Hepatocyte (in vitro differentiated cells): Measurements from ENCODE around the gene AGAP1. TPM values are rescaled to one million over a fixed set of nuclear protein-coding genes. Genes with fewer than 3 reads are reported as not detected.

Experiments used
- DNase-seq: peaks from one replicate; pipeline ENCODE4 v3.0.0-alpha.2; 2016; ENCODE audit warnings: low spot score
- H2AFZ ChIP-seq: fragments of 200-600 bp; sonication (generic); 2 replicates; pipeline ENCODE4 v1.6.0; 2016; ENCODE audit warnings: antibody characterized with exemption, mild to moderate bottlenecking
- H3K27ac ChIP-seq: fragments of 200-600 bp; sonication (generic); 2 replicates; pipeline ENCODE4 v1.5.1; 2016; ENCODE audit warnings: mild to moderate bottlenecking
- H3K27me3 ChIP-seq: fragments of 200-600 bp; sonication (generic); 2 replicates; pipeline ENCODE4 v1.6.1; 2016
- H3K36me3 ChIP-seq: fragments of 200-600 bp; sonication (generic); replicated peaks from 2 replicates; pipeline ENCODE4 v1.5.1; 2016; ENCODE audit warnings: low read depth; ENCODE audit not compliant: insufficient read depth
- H3K4me1 ChIP-seq: fragments of 200-600 bp; sonication (generic); 2 replicates; pipeline ENCODE4 v1.5.1; 2016; ENCODE audit warnings: mild to moderate bottlenecking, moderate library complexity; ENCODE audit not compliant: insufficient read depth
- H3K4me2 ChIP-seq: fragments of 200-600 bp; sonication (generic); 2 replicates; pipeline ENCODE4 v1.6.0; 2016
- H3K4me3 ChIP-seq: fragments of 200-600 bp; sonication (generic); 2 replicates; pipeline ENCODE4 v1.5.1; 2016; ENCODE audit warnings: mild to moderate bottlenecking
- H3K79me2 ChIP-seq: fragments of 200-600 bp; sonication (generic); 2 replicates; pipeline ENCODE4 v1.6.0; 2017; ENCODE audit warnings: mild to moderate bottlenecking
- H3K9me2 ChIP-seq: fragments of 200-600 bp; sonication (generic); replicated peaks from 2 replicates; pipeline ENCODE4 v1.6.0; 2017; ENCODE audit warnings: mild to moderate bottlenecking; ENCODE audit not compliant: insufficient read depth
- H3K9me3 ChIP-seq: fragments of 200-600 bp; sonication (generic); 2 replicates; pipeline ENCODE4 v1.5.1; 2016; ENCODE audit warnings: low read depth, mild to moderate bottlenecking
- H4K20me1 ChIP-seq: fragments of 200-600 bp; sonication (generic); 2 replicates; pipeline ENCODE4 v1.6.0; 2016; ENCODE audit warnings: mild to moderate bottlenecking; ENCODE audit not compliant: insufficient read depth, poor library complexity, severe bottlenecking
- EZH2 ChIP-seq: fragments of 200-600 bp; sonication (generic); IDR thresholded peaks from 2 replicates; pipeline ENCODE4 v1.6.1; 2016; ENCODE audit warnings: antibody characterized with exemption, mild to moderate bottlenecking, borderline replicate concordance
- EZH2phosphoT487 ChIP-seq: fragments of 200-600 bp; sonication (generic); IDR thresholded peaks from one replicate; pipeline ENCODE4 v1.6.1; 2018; ENCODE audit warnings: antibody characterized with exemption, mild to moderate bottlenecking, low read depth, moderate library complexity; ENCODE audit not compliant: unreplicated experiment, severe bottlenecking
- WGBS: methylation state at CpG from one replicate; pipeline ENCODE4 v1.1.6; 2016; ENCODE audit warnings: low lambda C conversion rate; ENCODE audit errors: missing lambda C conversion rate; 5-methylcytosine and 5-hydroxymethylcytosine counted together
- polyA plus RNA-seq: library from polyadenylated mRNA; unstranded; fragments of >200 nt; fragmentation: Nextera tagmentation; extraction: Ambion mirVana; gene quantifications from 2 replicates; pipeline ENCODE4 v1.2.1, GENCODE V29; 2016
- total RNA-seq: library from RNA; depleted of rRNA; stranded (reverse); fragments of >200 nt; gene quantifications from 2 replicates; pipeline ENCODE4 v1.2.3, GENCODE V29; 2014
- TF ChIP-seq, protein P1 (sequence below): fragments of 200-600 bp; sonication (generic); IDR thresholded peaks from 2 replicates; pipeline ENCODE4 v1.5.1; 2016; ENCODE audit warnings: antibody characterized with exemption, mild to moderate bottlenecking; ENCODE audit not compliant: poor library complexity

Gene AGAP1
- total and polyA plus RNA-seq, 2 experiments from 2014 or later: 12.1 to 20.0 TPM

DNA sequence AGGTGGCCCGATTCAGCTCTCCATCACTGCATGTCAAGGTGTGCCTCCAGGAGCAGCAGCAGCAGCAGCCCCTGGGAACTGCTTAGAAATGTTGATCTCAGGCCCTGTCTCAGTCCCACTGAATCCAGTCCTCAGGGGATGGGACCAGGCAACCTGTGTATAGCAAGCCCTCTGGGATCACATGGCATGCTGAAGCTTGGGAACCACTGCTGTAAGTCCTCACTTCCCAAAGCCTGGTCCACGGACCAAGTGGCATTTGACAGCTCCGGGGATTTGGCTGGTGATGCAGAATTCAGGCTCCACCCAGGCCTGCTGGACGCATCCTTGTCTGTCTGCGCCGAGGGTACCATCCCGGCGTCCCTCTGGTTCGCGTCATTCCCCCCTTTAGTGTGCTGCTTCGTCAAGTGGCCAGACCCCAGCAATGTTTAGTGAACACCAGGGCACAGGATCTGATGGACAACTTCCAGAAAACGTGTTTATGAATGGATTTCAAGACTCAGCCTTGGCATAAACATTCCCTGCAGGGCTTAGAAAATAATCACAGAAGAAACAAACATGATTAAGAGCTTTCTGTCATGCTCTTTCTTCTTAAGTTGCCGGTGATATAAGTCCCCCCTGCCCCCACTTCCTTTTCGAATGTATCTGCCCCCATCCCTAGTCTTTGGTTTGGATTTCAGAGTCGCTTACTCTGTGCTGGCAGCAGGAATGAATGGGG lies 440.4 kb downstream of the AGAP1 start:
- Histone ChIP-seq H2AFZ (no peak overlapping the region), H3K9me3 (no peaks in the 10 kb centered on the region), H3K4me2 (peak overlapping the region; percentile 36), H3K79me2 (no peaks in the 10 kb centered on the region), H3K4me3 (no peak overlapping the region), H3K36me3 (no peaks in the 10 kb centered on the region), H3K4me1 (peaks cover 4% of the 10 kb centered on the region), H3K9me2 (no peaks in the 10 kb centered on the region), H4K20me1 (no peaks in the 10 kb centered on the region), H3K27ac (no peak overlapping the region), H3K27me3 (no peaks in the 10 kb centered on the region)
- DNase-seq: no peak
- WGBS: 70% methylated on average over 15 of the region's 15 CpGs
- TF ChIP-seq EZH2: no peak
- TF ChIP-seq, protein P1, sequence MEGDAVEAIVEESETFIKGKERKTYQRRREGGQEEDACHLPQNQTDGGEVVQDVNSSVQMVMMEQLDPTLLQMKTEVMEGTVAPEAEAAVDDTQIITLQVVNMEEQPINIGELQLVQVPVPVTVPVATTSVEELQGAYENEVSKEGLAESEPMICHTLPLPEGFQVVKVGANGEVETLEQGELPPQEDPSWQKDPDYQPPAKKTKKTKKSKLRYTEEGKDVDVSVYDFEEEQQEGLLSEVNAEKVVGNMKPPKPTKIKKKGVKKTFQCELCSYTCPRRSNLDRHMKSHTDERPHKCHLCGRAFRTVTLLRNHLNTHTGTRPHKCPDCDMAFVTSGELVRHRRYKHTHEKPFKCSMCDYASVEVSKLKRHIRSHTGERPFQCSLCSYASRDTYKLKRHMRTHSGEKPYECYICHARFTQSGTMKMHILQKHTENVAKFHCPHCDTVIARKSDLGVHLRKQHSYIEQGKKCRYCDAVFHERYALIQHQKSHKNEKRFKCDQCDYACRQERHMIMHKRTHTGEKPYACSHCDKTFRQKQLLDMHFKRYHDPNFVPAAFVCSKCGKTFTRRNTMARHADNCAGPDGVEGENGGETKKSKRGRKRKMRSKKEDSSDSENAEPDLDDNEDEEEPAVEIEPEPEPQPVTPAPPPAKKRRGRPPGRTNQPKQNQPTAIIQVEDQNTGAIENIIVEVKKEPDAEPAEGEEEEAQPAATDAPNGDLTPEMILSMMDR: no peak
- no peak for TF ChIP-seq EZH2phosphoT487

DNA sequence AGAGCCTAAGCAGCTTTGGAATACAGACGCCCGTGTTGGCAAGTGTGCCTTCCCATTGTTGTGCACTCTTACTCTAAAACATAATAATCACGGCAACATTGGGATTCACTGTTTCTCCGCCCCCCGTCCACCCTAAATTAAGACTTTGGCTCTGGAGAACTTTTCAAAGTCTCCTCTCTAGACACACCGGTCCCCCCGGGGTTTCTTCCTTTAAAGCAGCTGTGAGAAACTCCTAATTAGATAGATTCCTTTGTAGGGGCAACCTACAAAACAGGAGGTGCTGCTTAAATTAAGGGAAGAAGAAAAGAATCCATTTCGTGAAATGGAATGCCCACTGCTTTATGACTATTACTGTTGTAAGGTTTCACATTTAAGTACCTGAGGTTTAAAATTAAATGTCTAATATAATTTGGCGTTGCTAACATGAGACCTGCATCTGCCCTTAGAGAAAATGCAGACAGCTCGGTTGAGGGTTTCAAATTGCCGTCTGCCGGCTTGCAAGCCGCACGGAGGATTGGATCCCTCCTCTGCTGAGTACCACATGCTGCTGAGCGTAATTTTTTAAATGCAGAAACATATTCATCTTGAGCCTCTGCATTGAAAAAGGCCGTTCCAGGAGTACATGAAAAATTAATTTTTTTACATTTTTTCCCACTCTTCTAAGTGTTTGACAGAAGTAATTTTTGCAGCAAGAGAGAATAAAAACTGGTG lies 441.1 kb downstream of the AGAP1 start:
- no peaks in the 10 kb centered on the region for H3K79me2 ChIP-seq
- H3K27ac ChIP-seq: no peak overlapping the region
- H3K4me1 ChIP-seq: peaks cover 4% of the 10 kb centered on the region
- H3K27me3 ChIP-seq: no peaks in the 10 kb centered on the region
- no peaks in the 10 kb centered on the region for H3K9me3 ChIP-seq
- WGBS: 67% methylated on average over 16 of the region's 16 CpGs
- no peaks in the 10 kb centered on the region for H3K36me3 ChIP-seq
- no peak for DNase-seq
- H3K4me2 ChIP-seq: peak overlapping the region; percentile 36
- H3K4me3 ChIP-seq: no peak overlapping the region
- H2AFZ ChIP-seq: no peak overlapping the region
- no peaks in the 10 kb centered on the region for H3K9me2 ChIP-seq
- H4K20me1 ChIP-seq: no peaks in the 10 kb centered on the region
- TF ChIP-seq EZH2 (no peak), EZH2phosphoT487 (no peak)
- TF ChIP-seq, protein P1: no peak

DNA sequence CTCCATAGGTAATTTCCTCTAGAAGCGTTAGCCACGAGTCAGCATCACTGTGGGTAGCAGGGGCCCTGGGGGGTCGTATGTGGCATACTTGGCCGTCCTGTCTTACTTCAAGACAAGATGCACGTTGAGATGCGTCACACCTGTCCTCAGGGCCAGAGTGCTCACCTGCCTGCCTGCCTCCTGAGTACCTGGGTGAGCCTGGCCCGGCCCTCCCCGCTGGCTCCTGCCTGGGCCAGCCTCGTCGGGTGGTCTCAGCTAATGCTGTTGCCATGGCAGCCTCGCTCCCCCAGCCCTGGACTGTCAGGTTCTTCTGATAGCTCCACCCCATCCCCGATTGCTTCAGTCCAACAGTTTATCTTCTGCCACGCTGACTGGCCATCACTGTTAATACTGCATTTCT lies 441.9 kb downstream of the AGAP1 start:
- no peak for DNase-seq
- H3K36me3 ChIP-seq: no peaks in the 10 kb centered on the region
- WGBS: 91% methylated on average over 13 of the region's 13 CpGs
- no peaks in the 10 kb centered on the region for H3K27me3 ChIP-seq
- H2AFZ ChIP-seq: no peak overlapping the region
- no peaks in the 10 kb centered on the region for H4K20me1 ChIP-seq
- H3K4me2 ChIP-seq: no peak overlapping the region
- H3K9me2 ChIP-seq: no peaks in the 10 kb centered on the region
- no peak overlapping the region for H3K4me3 ChIP-seq
- no peaks in the 10 kb centered on the region for H3K9me3 ChIP-seq
- no peak for TF ChIP-seq EZH2phosphoT487
- TF ChIP-seq, protein P1: no peak
- no peak for TF ChIP-seq EZH2
- peaks cover 4% of the 10 kb centered on the region for H3K4me1 ChIP-seq
- no peak overlapping the region for H3K27ac ChIP-seq
- H3K79me2 ChIP-seq: no peaks in the 10 kb centered on the region
